SKM-1 treated with dmso at 0.1 percent for 144 hours (cell line): ENCODE data around the gene VAV1.
"Not testable (repeated sequence)": the region's sequence is repeated elsewhere in the genome, so short reads cannot be mapped to it uniquely, and the experiment has no call there.

ENCODE experiments used
- DNase-seq: peaks from one replicate; lab custom pipeline; 2025; ENCODE audit not compliant: unreplicated experiment; lab: John Stamatoyannopoulos, UW

Gene VAV1

GRCh38 chr19:6812612-6813011 is 40.1 kb downstream of the VAV1 start:
- DNase-seq: no peak

GRCh38 chr19:6813659-6814058 is 41.2 kb downstream of the VAV1 start:
- DNase-seq: no peak

DNA sequence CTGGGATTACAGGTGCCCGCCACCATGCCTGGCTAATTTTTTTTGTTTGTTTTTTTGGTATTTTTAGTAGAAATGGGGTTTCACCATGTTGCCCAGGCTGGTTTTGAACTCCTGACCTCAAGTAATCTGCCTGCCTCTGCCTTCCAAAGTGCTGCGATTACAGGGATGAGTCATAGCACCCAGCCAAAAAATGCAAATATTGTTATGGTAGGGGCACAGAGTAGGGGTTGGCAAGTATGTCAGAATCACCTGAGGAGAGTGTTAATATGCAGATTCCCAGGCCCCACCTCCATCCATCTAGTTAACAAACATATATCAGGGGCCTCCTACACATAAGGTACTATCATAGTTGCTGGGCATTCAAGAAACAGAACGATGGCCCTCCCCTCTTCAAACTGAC is 44.7 kb downstream of the VAV1 start:
- DNase-seq: no peak

DNA sequence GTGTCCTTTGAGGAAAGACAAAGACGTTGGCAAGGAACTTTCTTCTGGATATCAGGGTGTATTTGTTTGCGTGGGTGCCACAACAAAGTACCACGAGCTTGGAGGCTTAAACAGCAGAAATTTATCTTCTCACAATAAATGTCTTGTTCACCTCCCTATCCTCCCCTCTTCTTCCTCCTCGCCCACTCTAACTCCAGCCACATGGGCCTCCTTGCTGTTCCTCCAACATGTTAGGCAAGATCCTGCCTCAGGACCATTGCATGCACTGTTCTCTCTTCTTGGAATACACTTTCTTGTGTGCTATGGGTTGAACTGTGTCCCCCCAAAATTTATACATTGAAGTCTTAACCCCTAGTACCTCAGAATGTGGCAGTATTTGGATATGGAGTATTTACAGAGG is 45.7 kb downstream of the VAV1 start:
- no peak for DNase-seq

DNA sequence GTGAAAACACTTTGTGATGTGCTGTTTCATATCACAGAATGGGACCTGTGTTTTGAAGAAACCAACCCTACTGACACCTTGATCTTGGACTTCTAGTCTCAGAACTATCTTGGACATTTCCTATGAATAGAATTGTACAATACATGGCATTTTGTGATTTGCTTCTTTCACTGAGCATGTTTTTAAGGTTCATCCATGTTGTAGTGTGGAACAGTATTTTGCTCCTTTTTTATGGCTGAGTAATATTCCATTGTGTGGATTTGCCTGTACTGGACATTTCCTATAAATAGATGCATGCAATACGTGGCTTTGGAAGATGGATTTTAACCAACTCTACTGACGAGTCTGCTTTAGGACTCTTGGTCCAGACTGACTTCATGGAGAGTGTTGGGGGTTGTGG is 46.8 kb downstream of the VAV1 start:
- DNase-seq: no peak

DNA sequence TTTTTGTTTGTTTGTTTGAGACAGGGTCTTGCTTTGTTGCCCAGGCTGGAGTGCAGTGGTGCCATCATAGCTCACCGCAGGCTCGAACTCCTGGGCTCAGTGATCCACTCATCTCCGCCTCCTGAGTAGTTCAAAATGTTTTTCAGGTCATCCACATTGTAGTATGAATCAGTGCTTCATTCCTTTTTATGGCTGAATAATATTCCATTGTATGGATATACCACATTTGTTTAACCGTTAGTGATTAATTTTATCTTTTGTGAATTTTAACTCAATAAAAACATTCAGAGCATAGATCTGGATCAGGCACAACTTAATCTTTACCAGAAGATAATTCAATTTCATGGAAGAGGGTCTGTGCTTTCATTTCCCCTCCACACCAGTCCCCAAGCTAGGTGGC is 47.7 kb downstream of the VAV1 start:
- DNase-seq: no peak

DNA sequence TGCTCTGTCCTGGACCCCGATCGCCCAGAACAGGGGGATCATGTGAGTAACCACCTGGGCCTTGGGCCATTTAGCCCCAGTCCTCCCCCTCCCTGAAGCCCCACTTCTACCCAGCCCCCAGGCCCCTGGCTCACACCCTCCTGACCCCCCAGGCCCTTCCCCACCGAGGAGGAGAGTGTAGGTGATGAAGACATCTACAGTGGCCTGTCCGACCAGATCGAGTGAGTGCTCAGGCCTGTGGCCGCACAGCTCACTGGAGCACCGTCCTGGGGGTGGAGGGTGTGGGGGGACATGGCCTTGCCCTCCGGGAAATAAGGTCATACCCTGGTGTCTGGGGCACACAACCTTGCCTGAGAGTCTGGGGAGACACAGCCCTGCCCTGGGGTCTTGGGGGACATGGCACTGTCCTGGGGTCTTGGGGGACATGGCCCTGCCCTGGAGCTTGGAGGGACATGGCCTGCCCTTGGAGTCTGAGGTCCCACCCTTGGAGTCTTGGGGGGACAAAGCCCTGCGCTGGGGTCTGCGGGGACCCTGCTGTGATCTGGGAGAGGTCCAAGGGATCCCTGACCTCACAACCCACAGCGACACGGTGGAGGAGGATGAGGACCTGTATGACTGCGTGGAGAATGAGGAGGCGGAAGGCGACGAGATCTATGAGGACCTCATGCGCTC is 49.3 kb downstream of the VAV1 start:
- no peak for DNase-seq

GRCh38 chr19:6822311-6822670 is 49.8 kb downstream of the VAV1 start:
- DNase-seq: no peak

GRCh38 chr19:6825076-6825774 is 52.7 kb downstream of the VAV1 start:
- no peak for DNase-seq

DNA sequence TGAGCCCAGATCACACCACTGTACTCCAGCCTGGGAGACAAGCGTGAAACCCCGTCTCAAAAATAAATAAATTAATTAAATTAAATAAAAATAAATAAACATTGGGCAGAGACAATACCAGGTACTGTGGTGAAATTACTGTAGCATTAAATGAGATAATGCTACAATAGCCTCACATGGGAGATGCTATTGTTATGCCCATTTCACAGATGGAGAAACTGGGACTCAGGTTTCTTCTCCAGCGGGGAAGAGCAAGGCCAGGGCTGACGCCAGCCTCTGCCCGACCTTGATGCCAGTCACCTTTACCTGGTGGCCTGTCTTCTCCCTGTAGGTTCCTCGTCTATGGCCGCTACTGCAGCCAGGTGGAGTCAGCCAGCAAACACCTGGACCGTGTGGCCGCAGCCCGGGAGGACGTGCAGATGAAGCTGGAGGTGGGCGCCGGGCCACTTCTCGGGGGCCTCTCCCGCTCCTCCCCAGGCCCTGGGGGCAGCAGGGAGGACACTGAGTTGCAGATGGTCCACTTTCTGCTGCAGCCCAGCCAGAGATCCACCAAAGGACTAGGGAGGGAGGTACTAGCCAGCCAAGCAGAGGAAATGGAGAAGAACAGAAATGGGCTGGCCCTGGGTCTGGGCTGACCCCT is 53.9 kb downstream of the VAV1 start:
- DNase-seq: no peak

- no peak for DNase-seq
Observed at GRCh38 chr19:6828306-6828697, 55.8 kb downstream of the VAV1 start.

- DNase-seq: peak; percentile 73
Observed at GRCh38 chr19:6828698-6829633, 56.5 kb downstream of the VAV1 start.

GRCh38 chr19:6829829-6830228 is 57.3 kb downstream of the VAV1 start:
- DNase-seq: not testable (repeated sequence)

GRCh38 chr19:6831084-6831483 is 58.6 kb downstream of the VAV1 start:
- not testable (repeated sequence) for DNase-seq

GRCh38 chr19:6832412-6832811 is 59.9 kb downstream of the VAV1 start:
- DNase-seq: no peak

DNA sequence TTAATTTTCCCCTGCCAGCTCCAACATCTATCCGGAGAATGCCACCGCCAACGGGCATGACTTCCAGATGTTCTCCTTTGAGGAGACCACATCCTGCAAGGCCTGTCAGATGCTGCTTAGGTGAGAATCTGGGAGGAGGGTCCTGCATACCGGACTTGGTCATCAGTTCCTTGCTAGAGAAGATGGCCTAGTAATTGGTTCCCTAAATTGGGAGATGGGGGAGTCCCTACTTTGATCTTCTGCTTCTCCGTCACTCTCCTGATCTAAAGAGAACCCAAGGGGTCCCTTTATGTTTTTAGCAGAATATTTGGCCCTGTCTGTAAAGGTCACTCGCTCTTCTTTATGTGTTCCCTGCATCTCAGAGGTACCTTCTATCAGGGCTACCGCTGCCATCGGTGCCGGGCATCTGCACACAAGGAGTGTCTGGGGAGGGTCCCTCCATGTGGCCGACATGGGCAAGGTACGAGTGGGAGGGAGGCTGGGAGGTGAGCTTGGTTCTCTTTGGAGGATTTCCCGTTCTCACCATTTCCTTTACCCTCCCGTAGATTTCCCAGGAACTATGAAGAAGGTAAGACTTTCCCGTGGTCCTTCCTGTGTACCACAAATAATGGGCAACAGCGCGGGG is 60.8 kb downstream of the VAV1 start:
- DNase-seq: no peak

DNA sequence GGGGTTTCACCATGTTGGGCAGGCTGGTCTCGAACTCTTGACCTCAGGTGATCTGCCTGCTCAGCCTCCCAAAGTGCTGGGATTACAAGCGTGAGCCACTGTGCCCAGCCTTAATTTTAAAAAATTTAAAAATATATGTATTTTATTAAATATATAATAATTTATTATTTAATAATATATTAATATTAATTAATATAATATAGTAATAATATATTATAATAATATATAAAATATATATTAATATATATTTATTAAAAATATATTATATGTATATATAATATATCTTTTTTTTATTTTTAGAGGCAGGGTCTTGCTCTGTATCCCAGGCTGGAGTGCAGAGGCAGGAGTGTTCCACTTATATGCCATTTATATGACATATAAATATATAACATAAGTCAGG is 61.9 kb downstream of the VAV1 start:
- no peak for DNase-seq

GRCh38 chr19:6835501-6835900 is 63.0 kb downstream of the VAV1 start:
- DNase-seq: no peak

GRCh38 chr19:6837525-6837924 is 65.0 kb downstream of the VAV1 start:
- DNase-seq: no peak

- DNase-seq: no peak
Observed at GRCh38 chr19:6838062-6838655, 65.7 kb downstream of the VAV1 start.
